AG04450 (cell line): ENCODE results near the gene MTHFD2L. TPM values are rescaled to one million over a fixed set of nuclear protein-coding genes. Genes with fewer than 3 reads are reported as not detected.

ENCODE experiments used
- CTCF ChIA-PET: fragments of 300-600, 350-600 bp; formaldehyde crosslinking; extraction: SDS; loops from one replicate; lab custom pipeline; 2022; ENCODE audit warnings: antibody characterized with exemption, inconsistent platforms; lab: Charles Lee
- POLR2A ChIA-PET: fragments of 350-600 bp; formaldehyde crosslinking; extraction: SDS; loops from one replicate; lab custom pipeline; 2021; ENCODE audit warnings: antibody characterized with exemption, inconsistent platforms; lab: Yijun Ruan, JAX
- DNase-seq: peaks from one replicate; pipeline ENCODE4 v3.0.0-alpha.2; 2011; ENCODE audit warnings: low read depth, low spot score
- H3K27ac ChIP-seq: one replicate; pipeline ENCODE4 v1.5.1; 2012; ENCODE audit warnings: low read depth, low read length, control low read depth
- H3K27me3 ChIP-seq: one replicate; pipeline ENCODE4 v1.6.0; 2012; ENCODE audit warnings: low read length; ENCODE audit not compliant: control insufficient read depth, insufficient read depth
- H3K4me3 ChIP-seq: 2 replicates; pipeline ENCODE4 v1.5.1; 2011; ENCODE audit warnings: mild to moderate bottlenecking, low read depth, low read length, control low read depth
- H3K9me3 ChIP-seq: 2 replicates; pipeline ENCODE4 v1.5.1; 2012; ENCODE audit warnings: low read length; ENCODE audit not compliant: control insufficient read depth, insufficient read depth
- CTCF ChIP-seq: IDR thresholded peaks from 2 replicates; pipeline ENCODE4 v1.5.1; 2011; ENCODE audit warnings: low read depth, low read length, control low read depth, inconsistent platforms
- polyA plus RNA-seq: library from polyadenylated mRNA; depleted of rRNA; stranded (reverse); fragments of >200 nt; gene quantifications from 2 replicates; pipeline ENCODE4 v1.2.3, GENCODE V29; 2011

The MTHFD2L gene
- polyA plus RNA-seq, 1 experiment = 6.2 TPM

- Histone ChIP-seq H3K27me3 (no peaks in the 10 kb centered on the region), H3K4me3 (no peak overlapping the region), H3K9me3 (no peaks in the 10 kb centered on the region), H3K27ac (no peak overlapping the region)
- TF ChIP-seq CTCF = no peak
- ChIA-PET CTCF (no interaction called here), POLR2A (no interaction called here)
- DNase-seq = no peak
Observed at GRCh38 chr4:74173321-74173720, 15.4 kb downstream of the MTHFD2L start.

- Histone ChIP-seq H3K27me3 (no peaks in the 10 kb centered on the region), H3K9me3 (no peaks in the 10 kb centered on the region), H3K4me3 (no peak overlapping the region), H3K27ac (no peak overlapping the region)
- ChIA-PET POLR2A (no interaction called here), CTCF (interaction anchor here (0.6 to 2.8 kb wide), 3 partner anchors 14 to 500 kb away, joined by 3 to 19 read pairs (median 4); no protein-coding TSS in a partner anchor)
- no peak for TF ChIP-seq CTCF
- no peak for DNase-seq
Observed at GRCh38 chr4:74174421-74174820, 16.5 kb downstream of the MTHFD2L start.

GRCh38 chr4:74174941-74175340 is 17.0 kb downstream of the MTHFD2L start:
- DNase-seq = no peak
- TF ChIP-seq CTCF = no peak
- no peak overlapping the region for H3K4me3 ChIP-seq
- ChIA-PET POLR2A (no interaction called here), CTCF (interaction anchor here (0.5 to 2.8 kb wide), 4 partner anchors 14 to 500 kb away, joined by 3 to 19 read pairs (median 4); no protein-coding TSS in a partner anchor)
- H3K9me3 ChIP-seq = no peaks in the 10 kb centered on the region
- H3K27ac ChIP-seq = no peak overlapping the region
- H3K27me3 ChIP-seq = no peaks in the 10 kb centered on the region

- Histone ChIP-seq H3K9me3 (no peaks in the 10 kb centered on the region), H3K27ac (no peak overlapping the region), H3K27me3 (no peaks in the 10 kb centered on the region), H3K4me3 (no peak overlapping the region)
- no peak for TF ChIP-seq CTCF
- ChIA-PET POLR2A (no interaction called here), CTCF (interaction anchor here (0.5 to 2.8 kb wide), 3 partner anchors 13 to 910 kb away, joined by 3 to 19 read pairs (median 4); no protein-coding TSS in a partner anchor)
- no peak for DNase-seq
Observed at GRCh38 chr4:74175379-74175778, 17.5 kb downstream of the MTHFD2L start.

GRCh38 chr4:74178798-74179197 is 20.9 kb downstream of the MTHFD2L start:
- ChIA-PET POLR2A (no interaction called here), CTCF (interaction anchor here (1.5 kb wide), 1 partner anchor 10 kb away, joined by 6 read pairs; no protein-coding TSS in a partner anchor)
- H3K27me3 ChIP-seq = no peaks in the 10 kb centered on the region
- no peak overlapping the region for H3K4me3 ChIP-seq
- H3K9me3 ChIP-seq = no peaks in the 10 kb centered on the region
- TF ChIP-seq CTCF = no peak
- no peak overlapping the region for H3K27ac ChIP-seq
- DNase-seq = no peak
